ENCODE results near the gene CD19. TPM values are rescaled to one million over a fixed set of nuclear protein-coding genes. Genes with fewer than 3 reads are reported as not detected.
"Not testable (repeated sequence)": the region's sequence is repeated elsewhere in the genome, so short reads cannot be mapped to it uniquely, and the experiment has no call there.

Gene CD19
- total and polyA plus RNA-seq, 5 experiments from 2014 or later: 0.17 to 7.6 (median 0.19) TPM

GRCh38 chr16:28975158-28975599, 43.4 kb downstream of the CD19 start:
- DNase-seq (no peak), ATAC-seq (peak in 1 of 2 donors; percentile 8)
- Mint-ChIP-seq H3K9me3 (no peaks in the 10 kb centered on the region), H3K27me3 (peaks cover 0 to 2% (median 0%) of the 10 kb centered on the region in 5 donors), H3K27ac (peak overlapping the region; percentile 73 to 98 (median 96)), H3K36me3 (peaks cover 0 to 27% (median 0%) of the 10 kb centered on the region in 3 donors), H3K4me1 (peaks cover 21 to 44% (median 42%) of the 10 kb centered on the region in 4 donors), H3K4me3 (peak overlapping the region; percentile 97 to 99 (median 98))
- POLR2A ChIA-PET: interaction anchor here (1.2 to 6.2 kb wide), 5 partner anchors 11 to 108 kb away, joined by 3 to 118 read pairs (median 19); partner anchors contain the start of genes LAT, NFATC2IP and RABEP2

- peak overlapping the region in 4 of 10 donors; percentile 26 to 71 (median 44) for H3K4me3 Mint-ChIP-seq
- POLR2A ChIA-PET: interaction anchor here (0.6 to 18.9 kb wide), 8 partner anchors 8 to 53 kb away, joined by 3 to 494 read pairs (median 6); partner anchors contain the start of genes LAT and RABEP2
- peaks cover 0 to 41% (median 17%) of the 10 kb centered on the region in 3 donors for H3K36me3 Mint-ChIP-seq
- H3K27me3 Mint-ChIP-seq: peaks cover 0 to 2% (median 0%) of the 10 kb centered on the region in 5 donors
- peak overlapping the region in 8 of 10 donors; percentile 8 to 84 (median 56) for H3K27ac Mint-ChIP-seq
- H3K9me3 Mint-ChIP-seq: no peaks in the 10 kb centered on the region
- ATAC-seq: peak in 1 of 2 donors; percentile 23
- peaks cover 25 to 56% (median 50%) of the 10 kb centered on the region in 4 donors for H3K4me1 Mint-ChIP-seq
- peak in 4 of 10 donors; percentile 21 to 45 (median 43) for DNase-seq
These were observed 46.2 kb downstream of the CD19 start for GRCh38 chr16:28977703-28978662.

- Mint-ChIP-seq H3K36me3 (peaks cover 0 to 53% (median 18%) of the 10 kb centered on the region in 3 donors), H3K4me1 (peaks cover 33 to 59% (median 55%) of the 10 kb centered on the region in 4 donors), H3K27ac (peak overlapping the region in 4 of 10 donors; percentile 10 to 85 (median 44))
- not testable (repeated sequence) for ATAC-seq, H3K9me3 Mint-ChIP-seq, DNase-seq, H3K4me3 Mint-ChIP-seq, H3K27me3 Mint-ChIP-seq
- POLR2A ChIA-PET: interaction anchor here (18.9 kb wide), 1 partner anchor 27 kb away, joined by 494 read pairs; no protein-coding TSS in a partner anchor
These were observed 48.6 kb downstream of the CD19 start for GRCh38 chr16:28980330-28980729.

- DNase-seq: no peak
- Mint-ChIP-seq H3K4me3 (no peak overlapping the region), H3K27ac (peak overlapping the region in 5 of 10 donors; percentile 3 to 85 (median 55)), H3K27me3 (no peaks in the 10 kb centered on the region), H3K9me3 (no peaks in the 10 kb centered on the region), H3K4me1 (peaks cover 31 to 53% (median 51%) of the 10 kb centered on the region in 4 donors), H3K36me3 (peaks cover 0 to 58% (median 23%) of the 10 kb centered on the region in 3 donors)
- no peak for ATAC-seq
- POLR2A ChIA-PET: interaction anchor here (0.9 to 18.9 kb wide), 3 partner anchors 14 to 43 kb away, joined by 3 to 494 read pairs (median 6); no protein-coding TSS in a partner anchor
These were observed 49.2 kb downstream of the CD19 start for GRCh38 chr16:28980929-28981328.

GRCh38 chr16:28981517-28981916, 49.7 kb downstream of the CD19 start:
- H3K27ac Mint-ChIP-seq: peak overlapping the region in 4 of 10 donors; percentile 47 to 85 (median 58)
- DNase-seq: peak in 4 of 10 donors; percentile 15 to 45 (median 28)
- POLR2A ChIA-PET: interaction anchor here (0.9 to 18.9 kb wide), 3 partner anchors 15 to 43 kb away, joined by 3 to 494 read pairs (median 6); no protein-coding TSS in a partner anchor
- peaks cover 29 to 47% (median 46%) of the 10 kb centered on the region in 4 donors for H3K4me1 Mint-ChIP-seq
- ATAC-seq: no peak
- H3K36me3 Mint-ChIP-seq: peaks cover 0 to 62% (median 28%) of the 10 kb centered on the region in 3 donors
- H3K9me3 Mint-ChIP-seq: no peaks in the 10 kb centered on the region
- H3K4me3 Mint-ChIP-seq: no peak overlapping the region
- H3K27me3 Mint-ChIP-seq: no peaks in the 10 kb centered on the region

- peaks cover 5 to 71% (median 33%) of the 10 kb centered on the region in 3 donors for H3K36me3 Mint-ChIP-seq
- no peak overlapping the region for H3K4me3 Mint-ChIP-seq
These were observed 50.6 kb downstream of the CD19 start for GRCh38 chr16:28982418-28982817.

GRCh38 chr16:28982949-28983348, 51.2 kb downstream of the CD19 start:
- no peak for DNase-seq
- H3K27me3 Mint-ChIP-seq: no peaks in the 10 kb centered on the region
- ATAC-seq: no peak
- peaks cover 8 to 71% (median 38%) of the 10 kb centered on the region in 3 donors for H3K36me3 Mint-ChIP-seq
- POLR2A ChIA-PET: interaction anchor here (0.5 to 18.9 kb wide), 6 partner anchors 7 to 491 kb away, joined by 3 to 494 read pairs (median 15); partner anchors contain the start of genes CLN3 and SPNS1
- H3K4me3 Mint-ChIP-seq: peak overlapping the region in 3 of 10 donors; percentile 83 to 98 (median 93)
- peaks cover 33 to 49% (median 45%) of the 10 kb centered on the region in 4 donors for H3K4me1 Mint-ChIP-seq
- peaks cover 0 to 10% (median 2%) of the 10 kb centered on the region in 9 donors for H3K9me3 Mint-ChIP-seq
- peak overlapping the region in 9 of 10 donors; percentile 58 to 98 (median 93) for H3K27ac Mint-ChIP-seq

More at GRCh38 chr16:28982418-28982817, 50.6 kb downstream of the CD19 start:
- Mint-ChIP-seq H3K27ac (peak overlapping the region in 7 of 10 donors; percentile 37 to 98 (median 94)), H3K27me3 (no peaks in the 10 kb centered on the region), H3K9me3 (peaks cover 0 to 7% (median 2%) of the 10 kb centered on the region in 9 donors), H3K4me1 (peaks cover 31 to 49% (median 45%) of the 10 kb centered on the region in 4 donors)
- ATAC-seq (no peak), DNase-seq (no peak)
- POLR2A ChIA-PET: interaction anchor here (0.5 to 18.9 kb wide), 5 partner anchors 7 to 491 kb away, joined by 3 to 494 read pairs (median 6); partner anchors contain the start of genes CLN3 and SPNS1

- peaks cover 0 to 10% (median 2%) of the 10 kb centered on the region in 9 donors for H3K9me3 Mint-ChIP-seq
- ATAC-seq (no peak), DNase-seq (no peak)
- no peaks in the 10 kb centered on the region for H3K27me3 Mint-ChIP-seq
- peaks cover 8 to 71% (median 42%) of the 10 kb centered on the region in 3 donors for H3K36me3 Mint-ChIP-seq
- POLR2A ChIA-PET: interaction anchor here (3.5 to 18.9 kb wide), 4 partner anchors 8 to 40 kb away, joined by 24 to 494 read pairs (median 114); partner anchors contain the start of gene SPNS1
- peak overlapping the region; percentile 52 to 100 (median 95) for H3K4me3 Mint-ChIP-seq
- peaks cover 32 to 48% (median 43%) of the 10 kb centered on the region in 4 donors for H3K4me1 Mint-ChIP-seq
- H3K27ac Mint-ChIP-seq: peak overlapping the region; percentile 58 to 98 (median 93)
These were observed 51.9 kb downstream of the CD19 start for GRCh38 chr16:28983644-28984043.

GRCh38 chr16:28984091-28984490, 52.3 kb downstream of the CD19 start:
- DNase-seq: no peak
- H3K27me3 Mint-ChIP-seq: no peaks in the 10 kb centered on the region
- peak overlapping the region; percentile 85 to 98 (median 93) for H3K27ac Mint-ChIP-seq
- peaks cover 8 to 70% (median 42%) of the 10 kb centered on the region in 3 donors for H3K36me3 Mint-ChIP-seq
- POLR2A ChIA-PET: interaction anchor here (1.5 to 18.9 kb wide), 5 partner anchors 8 to 47 kb away, joined by 4 to 494 read pairs (median 110); partner anchors contain the start of gene SPNS1
- no peak for ATAC-seq
- peak overlapping the region; percentile 79 to 100 (median 95) for H3K4me3 Mint-ChIP-seq
- H3K4me1 Mint-ChIP-seq: peaks cover 33 to 51% (median 46%) of the 10 kb centered on the region in 4 donors
- H3K9me3 Mint-ChIP-seq: peaks cover 0 to 10% (median 2%) of the 10 kb centered on the region in 9 donors

GRCh38 chr16:28984619-28985135, 52.9 kb downstream of the CD19 start, which contains the start of gene LAT:
TSS of gene LAT (plus strand) at chr16:28985052. CDS start at chr16:28985418, 366 bp downstream.
- H3K4me3 Mint-ChIP-seq: peak within 1 kb of the TSS; percentile 93 to 100 (median 98)

More at GRCh38 chr16:28984619-28985135, 52.9 kb downstream of the CD19 start, which contains the start of gene LAT:
- Mint-ChIP-seq H3K36me3 (peaks cover 8 to 70% (median 43%) of the 10 kb centered on the region in 3 donors), H3K9me3 (peaks cover 0 to 10% (median 2%) of the 10 kb centered on the region in 9 donors), H3K27ac (peak within 1 kb of the TSS; percentile 93 to 100 (median 98)), H3K4me1 (peaks cover 37 to 57% (median 52%) of the 10 kb centered on the region in 4 donors), H3K27me3 (no peaks in the 10 kb centered on the region)
- ATAC-seq: peak; percentile 74 to 80
- POLR2A ChIA-PET: interaction anchor here (0.7 to 18.9 kb wide), 9 partner anchors 9 to 161 kb away, joined by 3 to 494 read pairs (median 7); partner anchors contain the start of genes NFATC2IP and SPNS1
- DNase-seq: peak; percentile 69 to 88 (median 78)
